ENCODE measurements around the gene S100A7A. TPM values are rescaled to one million over a fixed set of nuclear protein-coding genes. Genes with fewer than 3 reads are reported as not detected.

Gene S100A7A
- total and polyA plus RNA-seq, 2 of the 13 experiments (the other 11 are each of a cell fraction or from before 2014, with no cell fraction given): not detected

DNA sequence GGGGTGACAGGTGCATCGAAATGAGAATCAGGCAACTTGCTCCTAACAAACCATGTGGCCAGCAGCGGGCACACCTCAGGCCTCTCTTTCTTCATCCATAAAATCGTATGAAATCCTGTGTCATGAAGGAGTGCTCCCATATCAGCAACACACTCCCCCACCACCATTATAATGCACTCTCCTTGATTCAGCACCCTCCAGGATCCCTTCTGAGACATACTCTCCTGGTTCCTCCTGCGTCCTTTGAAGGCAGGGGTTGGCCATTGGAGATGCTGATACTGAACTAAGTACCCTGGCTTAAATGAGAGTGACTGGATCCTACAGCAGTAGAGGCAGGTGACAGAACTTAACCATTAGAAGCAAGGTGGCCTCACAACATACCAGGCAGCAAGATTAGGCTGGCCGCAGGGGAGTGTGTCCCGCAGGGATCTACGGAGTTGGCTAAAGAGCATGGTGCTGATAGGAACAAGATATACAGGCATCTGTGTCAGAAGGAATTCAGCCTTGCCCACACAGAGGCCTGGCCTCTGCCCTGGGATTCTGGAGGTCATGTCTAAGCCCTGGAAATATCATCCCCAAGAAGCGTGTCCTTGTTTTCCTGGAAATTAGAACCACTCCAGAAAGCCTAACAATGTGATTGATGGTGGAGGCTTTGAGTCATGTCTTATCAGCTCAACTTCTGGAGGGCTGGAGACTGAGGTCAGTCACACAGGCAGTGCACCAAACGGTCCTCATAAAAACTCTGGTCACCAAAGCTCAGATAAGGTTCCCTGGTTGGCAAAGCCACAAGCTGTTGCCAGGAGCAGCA is 16.8 kb downstream of the S100A7A start:
- CTCF ChIA-PET (ENCODE audit: low intra/inter-chr PET ratio, low total read pairs): no interaction called here
- TF ChIP-seq HOXD1 (CRISPR knock-in tag; IDR thresholded peaks at IDR 0.05) (no peak), ZNF605 (CRISPR knock-in tag; IDR thresholded peaks at IDR 0.05) (no peak), SUZ12 (IDR thresholded peaks at IDR 0.05; ENCODE audit: low read depth, low read length) (no peak), ZNF343 (CRISPR knock-in tag; IDR thresholded peaks at IDR 0.05) (no peak), GLI4 (CRISPR knock-in tag; IDR thresholded peaks at IDR 0.05; ENCODE audit: borderline replicate concordance) (no peak), ZNF646 (CRISPR knock-in tag; IDR thresholded peaks at IDR 0.05) (no peak), HOXA7 (CRISPR knock-in tag; IDR thresholded peaks at IDR 0.05) (no peak), TCF12 (IDR thresholded peaks at IDR 0.05) (no peak), TCF12 (CRISPR knock-in tag; IDR thresholded peaks at IDR 0.05) (no peak), ELK4 (CRISPR knock-in tag; IDR thresholded peaks at IDR 0.05; ENCODE audit: borderline replicate concordance) (no peak)
- TF ChIP-seq, protein P1, sequence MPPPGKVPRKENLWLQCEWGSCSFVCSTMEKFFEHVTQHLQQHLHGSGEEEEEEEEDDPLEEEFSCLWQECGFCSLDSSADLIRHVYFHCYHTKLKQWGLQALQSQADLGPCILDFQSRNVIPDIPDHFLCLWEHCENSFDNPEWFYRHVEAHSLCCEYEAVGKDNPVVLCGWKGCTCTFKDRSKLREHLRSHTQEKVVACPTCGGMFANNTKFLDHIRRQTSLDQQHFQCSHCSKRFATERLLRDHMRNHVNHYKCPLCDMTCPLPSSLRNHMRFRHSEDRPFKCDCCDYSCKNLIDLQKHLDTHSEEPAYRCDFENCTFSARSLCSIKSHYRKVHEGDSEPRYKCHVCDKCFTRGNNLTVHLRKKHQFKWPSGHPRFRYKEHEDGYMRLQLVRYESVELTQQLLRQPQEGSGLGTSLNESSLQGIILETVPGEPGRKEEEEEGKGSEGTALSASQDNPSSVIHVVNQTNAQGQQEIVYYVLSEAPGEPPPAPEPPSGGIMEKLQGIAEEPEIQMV (CRISPR knock-in tag; IDR thresholded peaks at IDR 0.05; ENCODE audit: low read depth): no peak
- POLR2A ChIA-PET: no interaction called here
- H3K4me2 ChIP-seq (ENCODE audit: low read depth, low read length): no peak overlapping the region
- H3K27me3 ChIP-seq (ENCODE audit: control insufficient read depth in 1 of 2, insufficient read depth in 2 of 2, low read length in 2 of 2): 0 out of 5 replicates have a peak, but pooled peaks cover 0 to 3% of the 10 kb centered on the region in 2 experiments
- FAIRE-seq (no peak), DNase-seq (ENCODE audit: low spot score) (no peak), ATAC-seq (no peak)
- H3K36me3 ChIP-seq (replicated peaks in 1 of 2; ENCODE audit: control insufficient read depth in 1 of 2, insufficient read depth in 2 of 2, low read length in 2 of 2): no peaks in the 10 kb centered on the region
- intact Hi-C loops (cut with micrococcal nuclease; ENCODE audit: unreplicated experiment) (no loop called here), in situ Hi-C loops (cut with HindIII; ENCODE audit: extremely low pct_ligation_motif_present, low pct_unique_long_range_greater_than_20kb) (no loop called here)
- no peaks in the 10 kb centered on the region for H3K4me1 ChIP-seq (ENCODE audit: insufficient read depth, low read length)
- no TSS peak for BruUV-seq (replicated peaks)
- no peaks in the 10 kb centered on the region for H3K9me3 ChIP-seq (ENCODE audit: low read length)
- H2AFZ ChIP-seq (ENCODE audit: low read length): no peak overlapping the region
- H3K4me3 ChIP-seq (replicated peaks in 1 of 3; ENCODE audit: insufficient read depth in 1 of 3, low read depth in 2 of 3, low read length in 3 of 3): no peak overlapping the region
- no peak overlapping the region for H3K9ac ChIP-seq (ENCODE audit: insufficient read depth, low read depth, low read length)
- H3K79me2 ChIP-seq (ENCODE audit: insufficient read depth, low read length): no peaks in the 10 kb centered on the region
- H3K27ac ChIP-seq (ENCODE audit: extremely low read length, insufficient read depth, low read length): no peak overlapping the region
- 12% methylated on average over 8 of the region's 9 CpGs for WGBS (ENCODE audit: low lambda C conversion rate)
- H4K20me1 ChIP-seq (ENCODE audit: insufficient read depth, low read length): no peaks in the 10 kb centered on the region
